HG03108 (cell line): ENCODE results near the gene CIB2.

Experiments used
- ATAC-seq: cut with Tn5 transposase; IDR thresholded peaks from one replicate; pipeline ENCODE4 v1.9.1; 2021; ENCODE audit warnings: moderate library complexity; ENCODE audit not compliant: unreplicated experiment

CIB2 gene

GRCh38 chr15:78087951-78088772 is 43.1 kb downstream of the CIB2 start:
- peak; percentile 57 for ATAC-seq

GRCh38 chr15:78085928-78086327 is 45.3 kb downstream of the CIB2 start:
- ATAC-seq = no peak

DNA sequence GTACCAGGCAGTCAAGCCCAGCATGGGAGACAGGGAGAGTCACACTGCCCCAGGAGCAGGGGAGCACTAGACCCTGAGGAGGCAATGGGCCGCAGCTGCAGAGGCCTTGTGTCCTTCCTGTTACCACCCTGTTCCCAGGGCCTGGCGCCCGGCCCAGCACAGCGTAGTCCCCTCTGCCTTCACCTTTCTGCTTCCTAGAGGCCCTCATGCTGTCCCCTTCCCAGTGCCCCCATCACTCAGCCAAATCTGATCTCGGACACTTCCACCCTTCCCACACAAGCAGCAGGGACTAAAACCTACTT is 46.8 kb downstream of the CIB2 start:
- no peak for ATAC-seq

GRCh38 chr15:78083687-78084448 is 47.4 kb downstream of the CIB2 start:
- no peak for ATAC-seq

DNA sequence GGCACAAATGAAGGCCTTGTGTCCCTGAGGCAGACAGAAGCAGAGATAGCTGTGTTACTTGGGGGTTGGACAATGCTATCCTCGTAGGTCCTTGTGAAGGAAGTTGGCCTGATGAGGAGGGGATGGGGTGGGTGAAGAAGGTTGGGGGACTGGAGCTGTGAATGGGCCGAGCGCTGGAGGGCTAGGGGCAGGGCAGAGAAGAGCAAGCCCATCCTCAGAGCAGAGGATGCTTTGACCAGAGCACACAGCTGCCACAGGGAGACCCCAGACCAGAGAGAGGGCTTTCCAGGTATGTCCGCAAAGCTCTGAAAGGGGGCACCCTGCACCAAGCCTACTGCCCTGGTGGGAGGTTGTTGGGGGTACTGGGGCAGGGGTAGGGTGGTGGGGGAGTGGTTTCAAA is 48.1 kb downstream of the CIB2 start:
- no peak for ATAC-seq

DNA sequence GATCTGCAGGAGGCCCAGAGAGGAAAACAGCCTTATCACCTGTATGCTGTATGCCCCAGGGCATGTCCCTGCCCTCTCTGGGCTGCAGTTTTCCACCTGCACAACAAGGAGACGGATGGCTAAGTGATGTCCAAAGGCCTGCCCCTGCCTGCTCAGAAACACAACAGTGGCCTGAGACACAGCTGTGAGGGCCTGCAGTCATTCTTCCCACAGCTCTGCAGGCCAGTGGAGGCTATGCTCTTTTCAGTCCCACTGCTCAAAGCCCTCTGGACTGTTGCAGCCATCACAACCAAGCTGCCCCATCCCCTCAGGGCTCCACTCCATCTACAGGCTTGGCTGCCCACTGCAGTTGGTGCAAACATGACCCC is 48.5 kb downstream of the CIB2 start:
- no peak for ATAC-seq

DNA sequence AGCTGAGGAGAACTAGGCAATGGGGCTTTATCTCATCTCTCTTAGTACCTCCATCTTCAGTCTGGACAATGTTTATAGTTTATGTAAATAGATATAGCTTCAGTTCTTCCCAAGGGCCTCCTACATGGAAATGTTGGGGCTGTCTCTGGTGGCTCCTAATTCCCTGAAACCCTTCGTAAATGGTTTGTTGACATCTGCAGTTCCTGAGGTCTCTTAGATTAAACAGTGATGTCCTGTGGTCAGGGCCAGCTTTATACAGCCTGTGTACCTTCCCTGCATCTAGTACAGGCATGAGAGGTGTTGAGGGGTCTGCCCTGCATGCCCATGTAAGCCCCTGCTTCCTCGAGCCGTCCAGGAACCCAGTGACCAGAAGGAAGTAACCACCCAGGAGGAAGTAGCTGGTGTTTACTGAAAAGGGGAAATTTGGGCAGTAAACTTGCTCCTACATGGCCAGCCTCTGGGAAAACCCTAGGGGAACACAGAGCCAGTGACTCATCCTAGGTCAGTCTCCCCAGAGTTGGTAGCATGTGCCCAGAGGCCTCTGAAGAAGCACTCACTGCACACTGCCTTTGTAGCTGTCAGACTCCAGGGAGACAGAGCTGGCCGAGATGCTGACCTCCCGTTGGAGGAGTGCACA is 49.0 kb downstream of the CIB2 start:
- ATAC-seq = no peak

DNA sequence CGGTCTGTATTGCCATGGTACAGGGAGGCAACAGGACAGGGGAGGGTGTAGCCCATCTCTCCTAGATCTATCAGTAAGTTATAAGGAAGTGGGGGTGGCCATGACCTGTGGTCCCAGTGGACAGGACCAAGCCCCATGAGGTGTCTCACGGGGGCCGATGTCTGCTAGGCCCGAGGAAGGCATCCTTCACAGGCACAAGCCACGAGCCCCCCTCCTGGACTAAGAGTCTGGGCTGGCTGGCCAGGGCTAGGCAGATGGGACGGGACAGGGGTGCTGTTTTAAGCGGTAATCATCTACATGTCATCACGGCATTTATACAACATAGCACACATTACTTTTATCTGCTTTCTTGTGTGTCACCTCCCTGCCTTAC is 51.2 kb downstream of the CIB2 start:
- ATAC-seq = no peak

GRCh38 chr15:78079298-78080087 is 51.8 kb downstream of the CIB2 start:
- ATAC-seq = no peak

DNA sequence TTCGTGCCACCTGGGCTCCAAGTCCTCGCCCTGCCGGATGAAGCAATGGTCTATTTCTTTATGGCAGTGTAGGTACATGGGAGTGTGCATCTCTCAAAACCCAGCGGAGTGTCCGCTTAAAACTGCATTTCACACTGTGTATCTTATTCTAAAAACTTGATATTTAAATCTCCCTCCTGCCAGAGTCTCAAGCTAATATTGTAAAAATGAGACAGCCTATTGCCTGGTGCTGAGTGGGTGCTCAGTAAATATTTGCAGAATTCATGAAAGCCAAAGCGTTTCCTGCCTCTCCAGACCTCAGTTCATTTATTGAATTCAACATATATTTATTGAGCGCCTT is 53.4 kb downstream of the CIB2 start:
- no peak for ATAC-seq

DNA sequence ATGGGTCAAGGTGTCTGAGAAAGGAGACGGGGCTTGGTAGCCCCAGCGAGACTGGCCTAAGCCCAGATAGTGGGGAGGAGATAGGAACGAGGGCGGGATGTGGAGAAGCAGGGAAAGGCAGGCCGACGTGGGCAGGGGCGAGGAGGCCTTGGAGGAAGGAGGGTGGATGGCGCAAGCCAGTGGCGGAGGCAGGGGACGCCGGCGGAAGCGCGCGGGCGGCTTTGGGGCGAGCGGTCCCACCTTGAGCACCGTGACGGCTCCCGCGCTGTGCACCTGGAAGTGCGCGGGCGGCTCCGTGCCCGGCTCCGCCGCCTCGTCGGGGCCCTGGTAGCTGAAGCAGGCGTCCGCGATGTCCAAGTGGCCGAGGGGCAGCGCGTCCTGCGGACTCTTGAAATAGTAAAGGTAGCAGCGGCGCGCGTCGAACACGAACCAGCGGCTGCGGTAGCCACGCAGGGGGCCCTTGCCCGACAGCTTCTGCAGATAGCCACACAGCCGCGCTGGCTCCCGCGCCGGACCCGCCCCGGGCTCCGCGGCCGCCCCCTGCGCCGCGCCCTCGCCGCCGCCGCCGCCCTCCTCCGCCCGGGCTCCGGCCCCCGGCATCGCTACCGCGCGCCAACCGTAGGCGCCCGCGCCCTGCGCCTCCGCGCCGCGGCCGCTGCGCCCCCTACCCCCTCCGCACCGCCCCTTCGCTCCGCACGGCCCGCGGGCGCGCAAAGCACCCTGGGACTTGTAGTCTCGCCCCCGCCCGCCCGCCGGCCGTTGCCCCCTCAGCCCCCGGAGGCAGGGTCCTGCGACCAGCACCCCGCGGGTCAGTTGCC is 54.0 kb downstream of the CIB2 start, which contains the start of gene TBC1D2B:
TSS of gene TBC1D2B (minus strand) at position 659 of the 818 bp plus-strand sequence. CDS start at position 600, 59 bp downstream.
- peak; percentile 57 for ATAC-seq

DNA sequence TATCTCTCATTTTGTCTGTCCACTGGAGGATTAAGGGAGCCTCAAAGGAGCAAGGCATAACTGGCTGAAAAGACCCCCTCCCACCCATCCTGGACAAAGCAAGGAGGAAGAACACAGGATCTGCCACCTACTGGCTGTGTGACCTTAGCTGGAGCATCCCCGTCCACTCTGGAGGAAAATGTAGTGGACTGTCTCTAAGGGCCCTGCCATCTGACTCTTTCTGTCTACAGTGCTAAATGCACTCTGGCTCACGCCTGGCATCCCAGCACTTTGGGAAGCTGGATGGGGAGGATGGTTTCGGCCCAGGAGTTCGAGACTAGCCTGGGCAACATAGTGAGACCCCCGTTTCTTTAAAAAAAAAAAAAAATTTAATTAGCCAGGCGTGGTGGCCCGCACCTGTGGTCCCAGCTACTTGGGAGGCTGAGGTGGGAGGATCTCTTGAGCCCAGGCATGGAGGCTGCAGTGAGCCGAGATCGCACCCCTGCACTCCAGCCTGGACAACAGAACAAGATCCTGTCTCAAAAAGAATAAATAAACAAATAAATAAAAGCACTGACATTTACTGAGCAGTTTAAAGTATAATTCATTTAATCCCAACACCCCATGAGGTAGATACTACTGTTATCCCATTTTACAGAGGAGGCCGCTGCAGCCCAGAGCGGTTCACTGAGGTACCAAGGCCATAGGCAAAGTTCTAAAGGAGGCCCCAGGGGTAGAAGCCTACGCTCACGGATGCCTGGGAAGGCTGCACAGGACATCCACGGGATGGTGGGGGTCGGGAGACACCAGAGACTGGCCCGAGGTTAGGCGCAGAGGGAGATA is 54.8 kb downstream of the CIB2 start:
- ATAC-seq = peak; percentile 6

DNA sequence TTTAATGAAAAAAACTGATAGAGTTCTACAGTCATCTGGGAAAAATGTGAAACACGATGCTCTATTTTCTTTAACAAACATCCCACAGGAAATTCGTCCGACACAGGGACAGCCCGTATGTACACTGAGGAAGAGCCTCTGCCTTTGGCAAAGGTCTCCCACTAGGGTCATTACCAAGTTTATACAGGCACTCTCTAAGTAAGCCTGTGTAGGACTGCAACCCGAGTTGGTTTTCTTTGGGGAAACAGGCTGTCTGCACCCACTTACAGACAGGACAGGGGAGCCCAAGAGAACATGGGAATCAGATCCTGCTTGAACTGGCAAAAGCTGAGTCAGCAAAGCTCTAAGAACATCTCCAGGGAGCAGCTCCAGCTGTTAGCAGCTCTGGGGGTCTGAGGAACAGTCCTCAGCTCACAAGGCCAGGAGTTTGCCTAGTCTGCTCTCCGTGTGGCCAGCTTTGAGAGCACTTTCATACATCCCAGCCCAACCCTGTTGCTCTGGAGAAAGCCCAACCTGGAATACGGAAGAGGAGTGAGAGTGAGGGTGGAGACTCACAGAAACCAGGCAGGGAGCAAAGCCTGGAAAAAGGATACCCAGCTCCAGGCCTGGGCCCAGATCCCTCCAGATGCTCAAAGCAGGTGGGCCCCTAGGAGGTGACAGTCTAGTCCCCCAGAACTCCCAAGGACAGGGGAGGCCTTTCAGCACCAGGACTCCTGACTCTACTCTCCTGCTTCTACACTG is 55.6 kb downstream of the CIB2 start:
- no peak for ATAC-seq

DNA sequence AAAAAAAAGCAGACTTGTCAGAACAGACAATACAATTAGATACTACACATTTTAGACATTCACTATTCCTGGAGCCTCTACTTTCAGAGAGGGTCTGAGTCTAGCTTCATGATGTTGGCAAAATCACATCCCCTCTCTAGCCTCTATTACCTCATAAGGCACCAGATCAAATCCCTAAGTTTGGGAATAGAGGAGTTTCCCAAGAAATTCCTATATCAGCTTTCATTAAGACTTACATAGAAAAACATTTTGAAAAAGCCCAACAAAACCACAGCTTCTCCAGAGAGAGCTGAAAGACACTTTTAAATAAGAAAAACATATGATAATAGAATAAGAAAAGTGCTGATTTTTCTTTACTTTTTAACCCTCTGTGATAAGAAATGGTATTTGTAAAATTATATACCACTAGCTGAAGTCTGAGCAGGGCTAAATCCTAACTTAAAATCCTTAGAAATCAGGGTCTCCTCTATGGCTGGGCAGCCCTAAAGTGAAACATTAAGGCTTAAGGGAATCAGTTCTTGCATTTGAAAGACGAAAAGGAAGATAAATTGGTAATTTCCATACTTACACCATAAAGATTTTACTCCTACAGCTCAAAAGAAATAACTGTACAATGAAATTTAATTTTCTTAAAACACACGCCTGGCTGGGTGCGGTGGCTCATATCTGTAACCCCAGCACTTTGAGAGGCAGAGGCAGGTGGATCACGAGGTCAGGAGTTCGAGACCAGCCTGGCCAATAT is 58.0 kb downstream of the CIB2 start:
- no peak for ATAC-seq

- ATAC-seq = no peak
Measured at GRCh38 chr15:78072080-78072892, 59.0 kb downstream of the CIB2 start.

GRCh38 chr15:78071383-78071782 is 59.9 kb downstream of the CIB2 start:
- ATAC-seq = no peak

DNA sequence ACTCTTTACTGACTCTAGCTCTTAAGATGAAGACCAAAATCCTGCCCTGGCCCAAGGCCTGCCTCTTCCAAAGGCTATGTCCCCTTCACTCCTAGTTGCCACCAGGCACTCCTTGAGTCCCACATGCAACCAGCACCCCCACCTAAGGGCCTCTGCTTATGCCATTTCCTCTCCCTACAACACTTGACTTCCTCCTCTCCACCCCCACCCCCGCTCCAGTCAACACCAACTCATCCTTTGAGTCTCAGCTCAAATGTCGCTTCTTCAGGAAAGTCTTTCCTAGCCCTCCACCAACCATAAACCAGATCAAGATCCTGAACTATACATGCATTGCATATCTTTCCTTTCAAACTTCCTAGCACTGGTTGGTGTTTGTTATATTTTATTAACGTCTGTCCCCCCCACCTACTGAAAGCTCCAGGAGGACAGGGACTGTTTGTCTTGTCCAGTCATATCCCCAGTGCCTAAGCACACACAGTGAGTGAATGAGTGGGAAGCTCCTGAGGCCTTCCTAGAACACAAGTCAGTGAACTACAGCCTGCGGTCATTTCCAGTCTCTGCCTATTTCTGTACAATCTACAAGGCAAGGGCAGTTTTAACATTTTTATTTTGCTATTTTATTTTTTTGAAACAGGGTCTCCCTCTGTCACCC is 61.1 kb downstream of the CIB2 start:
- no peak for ATAC-seq
